Uterus (tissue), 2 donors: ENCODE data around the gene P2RX5.

Experiments used
- POLR2A ChIP-seq, 2 donors: fragments of 450-650 bp; IDR thresholded peaks; one replicate each; pipeline ENCODE4 v1.6.1; 2016; ENCODE audit warnings: antibody characterized with exemption in 2 of 2, mild to moderate bottlenecking in 1 of 2, moderate library complexity in 1 of 2
- TF ChIP-seq, protein P1 (sequence below), 4 experiments: fragments of 200-600 bp in 2 of 4; fragments of 450-650 bp in 2 of 4; sonication (generic) in 2 of 4; IDR thresholded peaks; one replicate each; pipeline ENCODE4 v1.5.1; 2016 to 2019; ENCODE audit warnings: antibody characterized with exemption in 4 of 4, mild to moderate bottlenecking in 2 of 4, moderate library complexity in 1 of 4

DNA sequence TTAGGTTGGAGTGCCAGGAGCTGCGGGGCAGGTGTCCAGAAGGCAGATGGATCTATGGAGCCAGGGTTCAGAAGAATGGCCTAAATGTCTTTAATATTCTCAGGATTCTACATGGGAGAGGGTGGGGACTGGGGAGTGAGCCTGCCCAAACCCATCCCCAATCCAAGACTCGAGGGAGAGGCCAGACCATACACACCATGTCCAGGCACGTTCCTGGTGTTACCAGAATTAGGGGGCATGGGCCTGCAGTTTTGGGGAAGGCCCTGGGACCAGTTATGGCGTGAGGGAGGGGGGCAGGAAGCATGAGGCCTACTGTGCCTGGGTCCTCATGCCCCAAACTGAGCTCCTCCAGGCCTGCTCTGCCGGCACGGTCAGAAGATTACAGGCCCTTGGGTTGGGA, 29.4 kb downstream of the P2RX5 start:
- TF ChIP-seq POLR2A (IDR thresholded peaks at IDR 0.05) = no peak
- TF ChIP-seq, protein P1, sequence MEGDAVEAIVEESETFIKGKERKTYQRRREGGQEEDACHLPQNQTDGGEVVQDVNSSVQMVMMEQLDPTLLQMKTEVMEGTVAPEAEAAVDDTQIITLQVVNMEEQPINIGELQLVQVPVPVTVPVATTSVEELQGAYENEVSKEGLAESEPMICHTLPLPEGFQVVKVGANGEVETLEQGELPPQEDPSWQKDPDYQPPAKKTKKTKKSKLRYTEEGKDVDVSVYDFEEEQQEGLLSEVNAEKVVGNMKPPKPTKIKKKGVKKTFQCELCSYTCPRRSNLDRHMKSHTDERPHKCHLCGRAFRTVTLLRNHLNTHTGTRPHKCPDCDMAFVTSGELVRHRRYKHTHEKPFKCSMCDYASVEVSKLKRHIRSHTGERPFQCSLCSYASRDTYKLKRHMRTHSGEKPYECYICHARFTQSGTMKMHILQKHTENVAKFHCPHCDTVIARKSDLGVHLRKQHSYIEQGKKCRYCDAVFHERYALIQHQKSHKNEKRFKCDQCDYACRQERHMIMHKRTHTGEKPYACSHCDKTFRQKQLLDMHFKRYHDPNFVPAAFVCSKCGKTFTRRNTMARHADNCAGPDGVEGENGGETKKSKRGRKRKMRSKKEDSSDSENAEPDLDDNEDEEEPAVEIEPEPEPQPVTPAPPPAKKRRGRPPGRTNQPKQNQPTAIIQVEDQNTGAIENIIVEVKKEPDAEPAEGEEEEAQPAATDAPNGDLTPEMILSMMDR (IDR thresholded peaks at IDR 0.05) = no peak
